ENCODE data around the gene DDC.

Gene DDC

GRCh38 chr7:50413561-50413960 lies 151.6 kb downstream of the DDC start:
- peaks cover 3% of the 10 kb centered on the region for H3K4me1 ChIP-seq (ENCODE audit: control insufficient read depth, insufficient read depth, low read length, poor library complexity, severe bottlenecking)
- H3K9me3 ChIP-seq (ENCODE audit: control insufficient read depth, low read length): no peaks in the 10 kb centered on the region
- H3K36me3 ChIP-seq (ENCODE audit: control insufficient read depth, insufficient read depth, low read length): no peaks in the 10 kb centered on the region
- H3K4me3 ChIP-seq (ENCODE audit: extremely low read depth, insufficient read depth, low read length, poor library complexity, severe bottlenecking): no peak overlapping the region
- 89 to 100% methylated on average over 7 of the region's 7 CpGs for WGBS, 2 experiments (ENCODE audit: insufficient coverage in 2 of 2)
- no peak overlapping the region for H3K27ac ChIP-seq (ENCODE audit: low read depth, low read length, severe bottlenecking)

- 67 to 71% methylated on average over 2 to 3 of the region's 4 CpGs for WGBS, 2 experiments (ENCODE audit: insufficient coverage in 2 of 2)
- no peaks in the 10 kb centered on the region for H3K9me3 ChIP-seq (ENCODE audit: control insufficient read depth, low read length)
- H3K36me3 ChIP-seq (ENCODE audit: control insufficient read depth, insufficient read depth, low read length): no peaks in the 10 kb centered on the region
- no peaks in the 10 kb centered on the region for H3K4me1 ChIP-seq (ENCODE audit: control insufficient read depth, insufficient read depth, low read length, poor library complexity, severe bottlenecking)
- no peak overlapping the region for H3K27ac ChIP-seq (ENCODE audit: low read depth, low read length, severe bottlenecking)
- no peak overlapping the region for H3K4me3 ChIP-seq (ENCODE audit: extremely low read depth, insufficient read depth, low read length, poor library complexity, severe bottlenecking)
These were observed 152.2 kb downstream of the DDC start for GRCh38 chr7:50412973-50413372.

GRCh38 chr7:50411332-50411731 lies 153.9 kb downstream of the DDC start:
- Histone ChIP-seq H3K27ac (ENCODE audit: low read depth, low read length, severe bottlenecking) (no peak overlapping the region), H3K9me3 (ENCODE audit: control insufficient read depth, low read length) (no peaks in the 10 kb centered on the region), H3K4me3 (ENCODE audit: extremely low read depth, insufficient read depth, low read length, poor library complexity, severe bottlenecking) (no peak overlapping the region), H3K36me3 (ENCODE audit: control insufficient read depth, insufficient read depth, low read length) (no peaks in the 10 kb centered on the region), H3K4me1 (ENCODE audit: control insufficient read depth, insufficient read depth, low read length, poor library complexity, severe bottlenecking) (no peaks in the 10 kb centered on the region)
- 100% methylated on average over 3 to 4 of the region's 6 CpGs for WGBS, 2 experiments (ENCODE audit: insufficient coverage in 2 of 2)

GRCh38 chr7:50409856-50410745 lies 155.1 kb downstream of the DDC start:
- Histone ChIP-seq H3K4me3 (ENCODE audit: extremely low read depth, insufficient read depth, low read length, poor library complexity, severe bottlenecking) (no peak overlapping the region), H3K9me3 (ENCODE audit: control insufficient read depth, low read length) (no peaks in the 10 kb centered on the region), H3K27ac (ENCODE audit: low read depth, low read length, severe bottlenecking) (no peak overlapping the region), H3K4me1 (ENCODE audit: control insufficient read depth, insufficient read depth, low read length, poor library complexity, severe bottlenecking) (no peaks in the 10 kb centered on the region), H3K36me3 (ENCODE audit: control insufficient read depth, insufficient read depth, low read length) (no peaks in the 10 kb centered on the region)
- WGBS, 2 experiments (ENCODE audit: insufficient coverage in 2 of 2): 85 to 95% methylated on average over 6 to 7 of the region's 17 CpGs
